Measurements from ENCODE around the gene MARF1. TPM values are rescaled to one million over a fixed set of nuclear protein-coding genes. Genes with fewer than 3 reads are reported as not detected.

Gene MARF1
- total and polyA plus RNA-seq, 2 of the 8 experiments (the other 6 are each of a cell fraction or from before 2014, with no cell fraction given) = 5.6 to 31.4 TPM

DNA sequence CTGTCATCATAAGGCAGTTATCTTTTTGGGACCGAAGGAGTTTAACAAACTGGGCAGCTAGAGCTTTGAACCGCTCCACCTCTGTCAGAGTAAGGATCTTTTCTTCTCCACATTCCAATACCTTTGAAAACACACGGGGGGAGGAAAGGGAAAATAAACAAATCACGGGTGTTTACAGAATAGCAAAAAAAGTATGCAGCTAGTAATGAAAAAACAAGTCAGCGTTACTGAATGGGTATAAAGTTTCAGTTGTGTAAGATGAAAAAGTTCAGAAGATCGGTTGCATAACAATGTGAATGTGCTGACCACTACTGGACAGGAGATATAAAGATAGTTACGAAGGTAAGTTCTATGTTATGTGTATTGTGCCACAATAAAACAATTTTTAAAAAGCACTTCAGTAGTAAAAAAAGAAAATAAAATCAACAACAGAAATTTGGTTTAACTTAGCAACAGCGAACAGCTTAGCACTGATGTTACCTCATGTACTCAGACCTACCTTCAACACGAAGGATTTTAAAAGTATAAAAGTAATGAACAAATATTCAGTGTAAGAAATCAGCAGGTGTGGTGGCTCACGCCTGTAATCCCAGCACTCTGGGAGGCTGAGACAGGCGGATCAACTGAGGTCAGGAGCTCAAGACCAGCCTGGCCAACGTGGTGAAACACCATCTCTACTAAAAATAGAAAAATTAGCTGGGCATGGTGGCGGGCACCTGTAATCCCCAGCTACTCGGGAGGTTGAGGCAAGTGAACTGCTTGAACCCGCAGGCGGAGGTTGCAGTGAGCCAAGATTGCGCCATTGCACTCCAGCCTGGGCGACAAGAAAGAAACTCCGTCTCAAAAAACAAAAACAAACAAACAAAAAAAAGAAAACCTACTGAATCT lies 34.3 kb downstream of the MARF1 start:
- no peak overlapping the region for H4K8ac ChIP-seq (ENCODE audit: extremely low read depth, insufficient read depth, low read length)
- H4K20me1 ChIP-seq (replicated peaks in 1 of 2; ENCODE audit: control insufficient read depth in 1 of 2, insufficient read depth in 2 of 2, low read length in 2 of 2) = peaks cover under 1 to 3% of the 10 kb centered on the region in 2 experiments
- H2BK120ac ChIP-seq (replicated peaks; ENCODE audit: low read depth, low read length) = no peak overlapping the region
- no peak overlapping the region for H2AK5ac ChIP-seq (ENCODE audit: low read depth, low read length)
- H3K56ac ChIP-seq (replicated peaks; ENCODE audit: insufficient read length, low read depth, low read length) = no peak overlapping the region
- no peaks in the 10 kb centered on the region for H3K79me1 ChIP-seq (ENCODE audit: low read depth, low read length)
- H3K4me2 ChIP-seq (ENCODE audit: insufficient read depth in 1 of 2, low read depth in 2 of 2, low read length in 2 of 2) = no peak overlapping the region
- no peak overlapping the region for H2BK15ac ChIP-seq (ENCODE audit: low read length)
- H3K27ac ChIP-seq (ENCODE audit: low read depth, low read length) = no peak overlapping the region
- no peak overlapping the region for H2BK20ac ChIP-seq (ENCODE audit: low read length)
- no peaks in the 10 kb centered on the region for H3K4me1 ChIP-seq (replicated peaks in 1 of 4; ENCODE audit: control insufficient read depth in 3 of 4, insufficient read depth in 4 of 4, low read length in 3 of 4)
- H4K91ac ChIP-seq (replicated peaks; ENCODE audit: insufficient read length, low read length) = no peak overlapping the region
- no peak overlapping the region for H3K18ac ChIP-seq (ENCODE audit: extremely low read depth, low read length)
- H2BK5ac ChIP-seq (ENCODE audit: low read depth, low read length) = no peak overlapping the region
- H3K27me3 ChIP-seq (replicated peaks in 1 of 4; ENCODE audit: control insufficient read depth in 3 of 4, extremely low read depth in 1 of 4, insufficient read depth in 3 of 4, low read length in 3 of 4) = no peaks in the 10 kb centered on the region
- 92% methylated on average over 19 of the region's 19 CpGs; no CpG with 5 or more reads in 1 of the 2 experiments for WGBS, 2 experiments (ENCODE audit: extremely low coverage in 1 of 2, insufficient coverage in 1 of 2, insufficient read length in 1 of 2, insufficient replicate concordance in 2 of 2, low coverage in 1 of 2, low lambda C conversion rate in 2 of 2, missing lambda C conversion rate in 1 of 2)
- no peak for DNase-seq (ENCODE audit: low read depth in 1 of 2, low spot score in 2 of 2)
- H3K14ac ChIP-seq (ENCODE audit: insufficient read length) = no peak overlapping the region
- H3K23ac ChIP-seq (ENCODE audit: insufficient read length) = no peak overlapping the region
- no peak overlapping the region for H3K4ac ChIP-seq (replicated peaks; ENCODE audit: insufficient read length, low read depth, low read length)
- no peaks in the 10 kb centered on the region for H3K79me2 ChIP-seq (ENCODE audit: control insufficient read depth in 1 of 2, insufficient read depth in 2 of 2, low read length in 2 of 2)
- no peak overlapping the region for H2AFZ ChIP-seq (ENCODE audit: low read length)
- no peak for FAIRE-seq
- no peak overlapping the region for H2BK12ac ChIP-seq (ENCODE audit: low read depth, low read length)
- H4K5ac ChIP-seq (ENCODE audit: insufficient read length, low read depth, low read length) = no peak overlapping the region
- peaks cover 12 to 43% (median 36%) of the 10 kb centered on the region in 4 experiments for H3K36me3 ChIP-seq (ENCODE audit: control insufficient read depth in 2 of 4, insufficient read depth in 4 of 4, low read length in 3 of 4)
- TF ChIP-seq SAP30 (IDR thresholded peaks at IDR 0.05; ENCODE audit: insufficient read depth, insufficient replicate concordance, low read length) (no peak), SP1 (IDR thresholded peaks at IDR 0.05; ENCODE audit: low read depth, low read length) (no peak), CHD1 (IDR thresholded peaks at IDR 0.05; ENCODE audit: low read depth, low read length) (no peak), TAF7 (optimal IDR thresholded peaks at IDR 0.05; ENCODE audit: borderline replicate concordance, low read depth, low read length) (no peak), RBBP5 (IDR thresholded peaks at IDR 0.05; ENCODE audit: borderline replicate concordance, low read depth, low read length) (no peak), CTBP2 (IDR thresholded peaks at IDR 0.05; ENCODE audit: borderline replicate concordance, insufficient read depth, insufficient read length, low read length) (no peak), TEAD4 (IDR thresholded peaks at IDR 0.05; ENCODE audit: low read depth, low read length) (no peak), SP2 (IDR thresholded peaks at IDR 0.05; ENCODE audit: low read length) (no peak), TBP (IDR thresholded peaks at IDR 0.05; ENCODE audit: low read depth, low read length) (no peak)
- TF ChIP-seq, protein P1, sequence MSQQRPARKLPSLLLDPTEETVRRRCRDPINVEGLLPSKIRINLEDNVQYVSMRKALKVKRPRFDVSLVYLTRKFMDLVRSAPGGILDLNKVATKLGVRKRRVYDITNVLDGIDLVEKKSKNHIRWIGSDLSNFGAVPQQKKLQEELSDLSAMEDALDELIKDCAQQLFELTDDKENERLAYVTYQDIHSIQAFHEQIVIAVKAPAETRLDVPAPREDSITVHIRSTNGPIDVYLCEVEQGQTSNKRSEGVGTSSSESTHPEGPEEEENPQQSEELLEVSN (IDR thresholded peaks at IDR 0.05) = no peak
- TF ChIP-seq, protein P2, sequence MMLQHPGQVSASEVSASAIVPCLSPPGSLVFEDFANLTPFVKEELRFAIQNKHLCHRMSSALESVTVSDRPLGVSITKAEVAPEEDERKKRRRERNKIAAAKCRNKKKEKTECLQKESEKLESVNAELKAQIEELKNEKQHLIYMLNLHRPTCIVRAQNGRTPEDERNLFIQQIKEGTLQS (IDR thresholded peaks at IDR 0.05; ENCODE audit: insufficient read depth, low read depth, low read length) = no peak
- no peaks in the 10 kb centered on the region for H3K23me2 ChIP-seq (ENCODE audit: low read depth, low read length)
- ChIA-PET CTCF (ENCODE audit: partially characterized antibody) (interaction anchor here (0.7 kb wide), 2 partner anchors 12 to 13 kb away, joined by 3 read pairs; no protein-coding TSS in a partner anchor), POLR2A (ENCODE audit: partially characterized antibody) (no interaction called here)
- H3K9ac ChIP-seq (replicated peaks in 1 of 4; ENCODE audit: extremely low read depth in 1 of 4, low read depth in 3 of 4, low read length in 3 of 4) = no peak overlapping the region
- no peaks in the 10 kb centered on the region for H3K9me3 ChIP-seq (ENCODE audit: insufficient read depth in 2 of 2, low read depth in 1 of 2, low read length in 1 of 2)
- H3K4me3 ChIP-seq (ENCODE audit: extremely low read depth in 1 of 4, insufficient read depth in 2 of 4, low read depth in 3 of 4, low read length in 4 of 4) = no peak overlapping the region

Data from H1 (cell line).